Gastrocnemius medialis (tissue), 4 donors: Measurements from ENCODE around the gene PPP2R2C. TPM values are rescaled to one million over a fixed set of nuclear protein-coding genes. Genes with fewer than 3 reads are reported as not detected.

Experiments
- ATAC-seq, 2 donors: fragments of 150-250 bp; one replicate each; pipeline ENCODE4 v1.9.1; 2016
- DNase-seq, 2 donors: peaks; one replicate each; pipeline ENCODE4 v3.0.0-alpha.2; 2019
- H3K27ac ChIP-seq, 4 donors: fragments of 200-600 bp; sonication (generic); 1 replicate in 1 of 4; 2 replicates in 3 of 4; pipeline ENCODE4 v1.5.1; 2016 to 2018; ENCODE audit warnings: mild to moderate bottlenecking in 2 of 4, moderate library complexity in 1 of 4
- H3K27me3 ChIP-seq, 3 donors: fragments of 200-600 bp; sonication (generic) in 2 of 3; 1 replicate in 1 of 3; 2 replicates in 2 of 3; pipeline versions ENCODE4 v1.5.1 to v1.6.0; 2016 to 2019; ENCODE audit warnings: mild to moderate bottlenecking in 1 of 3, moderate library complexity in 1 of 3
- H3K36me3 ChIP-seq, 2 donors: fragments of 200-600 bp; sonication (generic) in 1 of 2; one replicate each; pipeline ENCODE4 v1.5.1; 2017 to 2018
- H3K4me1 ChIP-seq, 2 donors: fragments of 200-600 bp; sonication (generic) in 1 of 2; one replicate each; pipeline ENCODE4 v1.5.1; 2016 to 2017; ENCODE audit warnings: mild to moderate bottlenecking in 2 of 2
- H3K4me3 ChIP-seq, 4 donors: fragments of 200-600 bp; sonication (generic) in 3 of 4; 1 replicate in 1 of 4; 2 replicates in 3 of 4; pipeline ENCODE4 v1.5.1; 2016 to 2019; ENCODE audit warnings: mild to moderate bottlenecking in 2 of 4
- H3K9me3 ChIP-seq, 3 donors: fragments of 200-600 bp; sonication (generic) in 2 of 3; 1 replicate in 1 of 3; 2 replicates in 2 of 3; pipeline ENCODE4 v1.5.1; 2016 to 2019
- CTCF ChIP-seq, 5 experiments: fragments of 450-650 bp in 3 of 5; fragments of 200-600 bp in 2 of 5; sonication (generic) in 2 of 5; IDR thresholded peaks in 4 of 5; conservative IDR thresholded peaks in 1 of 5; 1 replicate in 4 of 5; 2 replicates in 1 of 5; pipeline ENCODE4 v1.5.1; 2016 to 2019; ENCODE audit warnings: antibody characterized with exemption in 5 of 5, mild to moderate bottlenecking in 3 of 5, moderate library complexity in 3 of 5
- POLR2A ChIP-seq, 2 donors: fragments of 450-650 bp; IDR thresholded peaks; one replicate each; pipeline ENCODE4 v1.6.1; 2017; ENCODE audit warnings: antibody characterized with exemption in 2 of 2, mild to moderate bottlenecking in 2 of 2, moderate library complexity in 2 of 2
- in situ Hi-C, 4 donors: fragments of 200-750 bp; cut with MboI; loops; one replicate each; pipeline versions ENCODE4 v1.15.0 to v1.8.0; 2017; ENCODE audit warnings: low sequenced_read_pairs in 4 of 4
- intact Hi-C: fragments of 100-400 bp; cut with DNase I; formaldehyde crosslinking; loops from one replicate; pipeline ENCODE4 v1.15.1; 2023; ENCODE audit warnings: low total_unique reads
- total RNA-seq, 4 donors: library from RNA; depleted of rRNA; stranded (reverse); fragments of >200 nt; gene quantifications; one replicate each; pipeline versions ENCODE4 v1.1.0 to v1.2.3, GENCODE V29; 2016

PPP2R2C gene
- total RNA-seq, 4 donors from 2014 or later: 0.44 to 2.7 (median 0.62) TPM

DNA sequence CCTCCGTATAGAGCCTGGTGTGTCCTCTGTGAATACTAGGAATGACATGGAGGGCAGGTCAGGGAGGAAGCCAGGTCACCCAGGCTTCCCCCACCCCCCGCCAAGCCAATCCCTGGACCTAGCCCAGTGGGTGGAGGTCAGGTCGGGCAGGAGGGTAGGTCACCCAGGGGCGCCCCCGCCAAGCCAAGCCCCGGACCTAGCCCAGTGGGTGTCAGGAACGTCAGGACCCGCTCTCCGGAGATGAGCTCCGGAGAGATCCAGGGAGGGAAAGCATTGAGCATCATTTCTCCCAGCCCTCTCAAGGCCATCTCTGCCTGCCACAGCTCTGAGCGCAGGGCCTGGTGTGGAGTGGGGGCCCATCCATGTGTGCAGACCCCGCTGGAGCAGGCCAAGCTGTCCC is 154.2 kb downstream of the PPP2R2C start:
- no peak for TF ChIP-seq POLR2A (IDR thresholded peaks at IDR 0.05)
- TF ChIP-seq CTCF (IDR thresholded peaks at IDR 0.05 in 4 of 5, conservative IDR thresholded peaks at IDR 0.05 in 1 of 5): no peak
- peaks cover 0 to 10% (median 7%) of the 10 kb centered on the region in 3 donors for H3K27me3 ChIP-seq
- H3K4me1 ChIP-seq: no peaks in the 10 kb centered on the region
- in situ Hi-C loops (no loop called here), intact Hi-C loops (no loop called here)
- H3K36me3 ChIP-seq: no peaks in the 10 kb centered on the region
- no peaks in the 10 kb centered on the region for H3K9me3 ChIP-seq
- no peak for DNase-seq
- no peak overlapping the region for H3K27ac ChIP-seq
- no peak overlapping the region for H3K4me3 ChIP-seq
- no peak for ATAC-seq

DNA sequence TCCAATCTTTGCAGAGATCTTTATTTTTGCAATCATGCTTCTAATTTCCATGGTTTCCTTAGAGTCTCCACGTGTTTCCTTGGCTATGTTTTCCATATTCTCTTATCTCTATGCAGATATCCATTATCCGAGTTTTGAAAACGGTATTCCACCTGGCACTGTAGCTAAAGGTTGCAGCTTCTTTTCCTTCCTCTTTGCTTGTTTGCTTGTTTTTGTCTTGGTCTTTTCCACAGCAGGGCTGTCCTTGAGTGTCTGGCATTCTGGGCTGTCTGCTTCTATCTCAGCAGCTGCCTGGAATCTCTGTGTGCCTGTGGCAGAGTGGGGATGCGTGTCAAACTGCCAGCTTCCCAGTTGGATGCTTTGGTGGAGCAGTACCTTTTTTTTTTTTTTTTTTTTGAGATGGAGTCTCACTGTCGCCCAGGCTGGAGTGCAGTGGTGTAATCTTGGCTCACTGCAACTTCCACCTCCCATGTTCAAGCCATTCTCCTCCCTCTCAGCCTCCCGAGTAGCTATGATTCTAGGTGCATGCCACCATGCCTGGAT is 155.9 kb downstream of the PPP2R2C start:
- Histone ChIP-seq H3K4me3 (no peak overlapping the region), H3K36me3 (no peaks in the 10 kb centered on the region), H3K27ac (no peak overlapping the region), H3K27me3 (peaks cover 0 to 10% (median 7%) of the 10 kb centered on the region in 3 donors), H3K4me1 (no peaks in the 10 kb centered on the region), H3K9me3 (no peaks in the 10 kb centered on the region)
- intact Hi-C loops (no loop called here), in situ Hi-C loops (no loop called here)
- ATAC-seq (no peak), DNase-seq (no peak)
- no peak for TF ChIP-seq CTCF (IDR thresholded peaks at IDR 0.05 in 4 of 5, conservative IDR thresholded peaks at IDR 0.05 in 1 of 5)
- TF ChIP-seq POLR2A (IDR thresholded peaks at IDR 0.05): no peak

GRCh38 chr4:6313216-6313615 is 159.2 kb downstream of the PPP2R2C start:
- no peak overlapping the region for H3K27ac ChIP-seq
- H3K4me3 ChIP-seq: no peak overlapping the region
- ATAC-seq (no peak), DNase-seq (no peak)
- no peaks in the 10 kb centered on the region for H3K36me3 ChIP-seq
- H3K9me3 ChIP-seq: no peaks in the 10 kb centered on the region
- no peaks in the 10 kb centered on the region for H3K4me1 ChIP-seq
- intact Hi-C loops: no loop called here
- H3K27me3 ChIP-seq: peaks cover 0 to 16% (median 3%) of the 10 kb centered on the region in 3 donors
- TF ChIP-seq CTCF (IDR thresholded peaks at IDR 0.05 in 4 of 5, conservative IDR thresholded peaks at IDR 0.05 in 1 of 5) (no peak), POLR2A (IDR thresholded peaks at IDR 0.05) (no peak)
- in situ Hi-C loops: no loop called here

- Histone ChIP-seq H3K27me3 (peaks cover 0 to 13% (median 3%) of the 10 kb centered on the region in 3 donors), H3K36me3 (no peaks in the 10 kb centered on the region), H3K27ac (no peak overlapping the region), H3K4me3 (peak overlapping the region in 1 of 4 donors; percentile 42), H3K9me3 (no peaks in the 10 kb centered on the region), H3K4me1 (no peaks in the 10 kb centered on the region)
- intact Hi-C loops: no loop called here
- TF ChIP-seq POLR2A (IDR thresholded peaks at IDR 0.05): no peak
- no peak for TF ChIP-seq CTCF (IDR thresholded peaks at IDR 0.05 in 4 of 5, conservative IDR thresholded peaks at IDR 0.05 in 1 of 5)
- ATAC-seq (no peak), DNase-seq (no peak)
- in situ Hi-C loops: no loop called here
These were observed 162.6 kb downstream of the PPP2R2C start for GRCh38 chr4:6309777-6310176.
